HG03025 (cell line): ENCODE measurements around the gene VAMP7.
"Not testable (repeated sequence)": the region's sequence is repeated elsewhere in the genome, so short reads cannot be mapped to it uniquely, and the experiment has no call there.

Experiments
- ATAC-seq: cut with Tn5 transposase; IDR thresholded peaks from one replicate; pipeline ENCODE4 v1.9.1; 2021; ENCODE audit warnings: mild to moderate bottlenecking, moderate library complexity; ENCODE audit not compliant: unreplicated experiment, low FRiP score

The VAMP7 gene, protein sequence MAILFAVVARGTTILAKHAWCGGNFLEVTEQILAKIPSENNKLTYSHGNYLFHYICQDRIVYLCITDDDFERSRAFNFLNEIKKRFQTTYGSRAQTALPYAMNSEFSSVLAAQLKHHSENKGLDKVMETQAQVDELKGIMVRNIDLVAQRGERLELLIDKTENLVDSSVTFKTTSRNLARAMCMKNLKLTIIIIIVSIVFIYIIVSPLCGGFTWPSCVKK

GRCh38 chrX:155881158-155881993 lies at the start of gene VAMP7:
TSS of gene VAMP7 (plus strand) at chrX:155881345. CDS start at chrX:155889467, 8,122 bp downstream.
- ATAC-seq = peak; percentile 96

DNA sequence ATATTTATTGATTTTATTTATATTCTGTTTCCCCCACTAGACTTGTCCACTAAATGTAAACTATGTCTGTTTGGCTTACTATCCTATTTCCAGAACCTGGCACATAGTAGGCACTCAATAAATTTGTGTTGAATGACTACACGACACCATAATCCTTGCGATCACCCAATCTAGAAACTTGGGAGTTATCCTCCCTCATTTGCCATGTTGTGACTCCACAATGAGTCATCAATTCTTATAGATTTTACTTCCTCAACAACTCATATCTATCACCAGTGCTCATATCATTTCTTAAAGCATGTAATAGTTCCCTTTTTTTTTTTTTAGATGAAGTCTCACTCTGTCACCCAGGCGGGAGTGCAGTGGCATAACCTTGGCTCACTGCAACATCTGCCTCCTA lies 39.9 kb upstream of the VAMP7 start:
- ATAC-seq = no peak

- ATAC-seq = not testable (repeated sequence)
These were observed 29.4 kb upstream of the VAMP7 start for GRCh38 chrX:155851786-155852185.

- no peak for ATAC-seq
These were observed 23.6 kb upstream of the VAMP7 start for GRCh38 chrX:155857561-155857960.

DNA sequence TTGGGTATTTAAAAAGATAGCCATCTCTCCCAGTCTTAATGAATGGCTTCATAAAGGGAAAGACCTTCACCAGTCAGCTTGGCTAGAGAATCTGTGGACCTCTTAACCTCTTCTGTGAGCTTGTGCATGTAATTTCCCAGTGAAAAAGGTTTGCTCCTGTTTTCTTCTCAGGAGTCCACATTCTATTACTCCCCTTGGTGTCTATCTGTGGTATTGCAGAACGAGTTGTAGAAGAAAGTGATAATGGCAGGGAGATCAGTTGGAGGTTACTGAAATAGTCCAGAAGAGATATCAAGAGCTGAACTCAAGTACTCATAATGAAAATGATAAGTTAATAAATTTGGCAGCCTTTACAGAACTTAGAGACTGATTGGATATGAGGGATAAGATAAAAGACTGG lies 16.5 kb upstream of the VAMP7 start:
- ATAC-seq = no peak

DNA sequence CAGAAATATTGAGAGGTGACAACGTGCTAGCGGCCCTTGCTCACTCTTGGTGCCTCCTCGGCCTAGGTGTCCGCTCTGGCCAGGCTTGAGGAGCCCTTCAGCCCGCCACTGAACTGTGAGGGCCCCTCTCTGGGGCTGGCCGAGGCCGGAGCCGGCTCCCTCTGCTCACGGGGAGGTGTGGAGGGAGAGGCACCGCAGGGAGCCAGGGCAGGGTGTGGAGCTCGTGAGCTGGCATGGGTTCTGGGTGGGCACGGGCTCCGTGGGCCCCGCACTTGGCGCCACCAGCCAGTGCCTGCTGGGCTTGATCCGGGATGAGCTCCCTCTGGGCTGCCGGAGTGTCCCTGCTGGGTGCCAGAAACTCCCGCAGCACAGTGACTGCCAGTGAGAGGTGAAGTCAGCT lies 16.0 kb upstream of the VAMP7 start:
- no peak for ATAC-seq

GRCh38 chrX:155867821-155868220 lies 13.3 kb upstream of the VAMP7 start:
- no peak for ATAC-seq

DNA sequence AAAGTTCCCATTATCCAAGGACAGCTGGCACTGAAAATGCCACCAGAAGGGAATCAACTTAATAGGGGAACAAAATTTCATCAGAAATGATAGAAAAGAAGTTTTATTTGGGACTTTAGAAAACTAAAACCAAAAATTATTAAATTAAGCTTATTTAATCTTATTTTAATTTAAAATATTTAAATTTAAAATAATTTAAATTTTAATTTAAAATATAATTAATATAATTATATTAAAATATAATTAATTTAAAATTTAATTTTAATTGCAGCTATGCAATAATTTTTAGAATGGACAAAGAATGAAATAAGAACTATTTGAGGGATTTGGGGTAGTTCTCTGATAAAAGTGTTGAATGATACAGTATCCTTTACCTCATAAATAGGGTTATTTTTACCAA lies 10.2 kb upstream of the VAMP7 start:
- ATAC-seq = no peak

DNA sequence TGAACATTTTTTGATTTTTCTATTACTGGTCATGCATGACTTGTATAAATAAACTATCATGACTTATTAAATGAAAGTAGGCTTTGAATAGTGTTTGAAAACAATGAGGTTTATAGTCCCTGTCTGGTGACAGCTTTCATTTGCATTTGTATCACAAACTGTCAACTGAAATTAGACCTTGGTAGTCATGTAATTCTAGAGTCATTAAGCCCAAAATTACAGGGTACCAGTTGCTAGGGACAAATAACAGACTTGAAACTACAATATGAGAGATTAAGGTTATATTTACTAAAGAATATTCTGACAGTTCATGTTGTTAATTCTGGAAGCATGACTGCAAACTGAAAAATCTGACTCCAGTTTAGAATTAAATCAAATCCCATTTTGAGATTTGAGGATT lies 9.2 kb upstream of the VAMP7 start:
- ATAC-seq = no peak

- ATAC-seq = no peak
These were observed 8.0 kb upstream of the VAMP7 start for GRCh38 chrX:155873188-155873587.

DNA sequence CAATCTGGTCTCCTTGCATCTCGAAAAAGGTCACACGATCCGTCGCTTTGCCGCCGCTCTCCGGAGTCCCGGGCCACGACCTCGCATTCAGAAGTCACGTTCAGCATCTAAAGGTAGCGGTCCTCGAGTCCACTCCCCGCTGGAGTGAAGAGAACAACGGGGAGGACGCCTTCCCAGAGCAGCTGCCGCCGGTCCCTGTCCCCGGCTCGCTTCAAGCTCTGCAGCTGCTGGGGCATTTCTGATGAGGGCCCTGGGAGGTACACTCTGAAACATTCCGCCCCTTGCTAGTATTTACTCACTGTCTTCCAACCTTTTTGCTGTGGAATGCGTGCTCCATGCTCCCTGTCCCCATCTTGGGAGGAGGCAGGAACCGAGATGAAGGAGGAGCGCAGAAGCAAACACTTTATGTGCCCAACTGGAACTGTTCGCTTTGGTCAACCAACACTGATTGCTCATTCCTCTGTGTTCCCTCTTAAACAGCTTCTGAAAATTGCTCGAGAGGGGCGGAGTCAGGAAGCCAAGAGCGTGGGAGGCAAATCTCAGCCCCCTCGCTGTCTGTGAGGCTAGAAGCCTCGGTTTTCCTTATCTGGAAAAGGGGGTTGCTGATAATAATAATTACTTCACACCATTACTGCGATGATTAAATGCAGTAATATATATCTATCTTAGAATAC lies 6.4 kb upstream of the VAMP7 start:
- no peak for ATAC-seq

DNA sequence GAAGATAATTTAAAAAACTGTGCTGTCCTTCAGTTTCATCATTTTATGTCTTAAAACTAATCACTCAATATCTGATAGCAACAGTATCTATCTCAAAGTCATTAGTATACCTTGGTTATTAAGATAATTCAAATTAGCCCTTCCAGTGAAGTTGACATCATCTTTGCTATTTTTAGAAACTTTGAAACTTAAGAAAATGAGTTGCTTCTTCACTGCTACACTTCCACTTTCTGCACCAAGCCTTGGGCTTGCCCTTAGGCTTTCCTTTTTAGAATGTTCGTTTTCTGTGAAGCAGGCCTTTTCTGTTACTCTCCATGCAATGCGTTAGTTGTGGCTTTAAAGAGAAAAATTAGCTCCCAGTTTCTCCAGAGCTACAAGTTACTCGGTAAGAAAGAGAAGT lies 4.4 kb upstream of the VAMP7 start:
- no peak for ATAC-seq

DNA sequence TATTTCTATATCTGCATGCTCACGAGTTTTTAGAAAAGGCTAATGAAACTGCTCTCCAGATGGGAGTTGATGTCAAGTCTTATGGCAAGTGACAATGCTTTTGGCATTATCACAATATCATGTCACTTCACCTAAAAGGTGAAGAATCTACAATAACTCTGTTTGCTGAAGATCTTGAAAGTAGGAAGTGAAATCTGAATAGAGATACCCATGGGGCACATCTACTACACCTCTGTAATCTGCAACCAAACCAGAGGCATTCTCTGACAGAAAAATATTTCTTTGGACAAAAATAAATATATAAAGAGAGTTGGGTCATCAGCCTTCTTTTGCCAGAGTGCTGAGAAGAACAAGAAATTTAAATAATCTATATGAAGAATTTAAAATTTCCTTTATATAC lies 3.9 kb upstream of the VAMP7 start:
- no peak for ATAC-seq

DNA sequence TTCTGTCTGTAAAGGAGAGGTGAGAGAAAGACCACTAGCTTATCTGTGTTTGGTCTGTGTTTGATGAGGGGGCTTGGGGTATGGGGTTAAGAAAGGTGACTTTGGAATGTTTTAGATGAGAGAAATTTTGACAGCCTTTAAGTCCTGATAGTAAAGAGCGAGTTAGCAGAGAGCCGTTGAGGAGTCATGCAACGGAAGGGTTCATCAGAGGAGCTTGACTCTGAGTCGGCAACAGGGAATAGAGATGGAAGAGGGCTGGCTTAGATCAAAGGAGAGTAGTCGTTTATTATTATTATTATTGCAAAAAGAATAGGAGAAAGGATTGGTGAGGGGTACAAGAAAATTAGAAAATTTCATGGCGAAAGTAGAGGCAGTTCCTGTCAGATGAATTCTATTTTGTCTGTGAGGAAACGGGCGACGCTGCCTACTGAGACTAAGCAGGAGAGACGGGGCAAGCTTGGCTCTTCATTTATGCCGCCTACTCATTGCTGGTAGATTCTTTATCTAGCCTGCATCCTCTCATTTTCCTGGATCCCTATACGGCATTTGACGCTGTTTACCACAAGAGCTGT lies 473 bp upstream of the VAMP7 start:
- peak; percentile 12 for ATAC-seq

GRCh38 chrX:155886409-155886808 lies 5.3 kb downstream of the VAMP7 start:
- no peak for ATAC-seq

DNA sequence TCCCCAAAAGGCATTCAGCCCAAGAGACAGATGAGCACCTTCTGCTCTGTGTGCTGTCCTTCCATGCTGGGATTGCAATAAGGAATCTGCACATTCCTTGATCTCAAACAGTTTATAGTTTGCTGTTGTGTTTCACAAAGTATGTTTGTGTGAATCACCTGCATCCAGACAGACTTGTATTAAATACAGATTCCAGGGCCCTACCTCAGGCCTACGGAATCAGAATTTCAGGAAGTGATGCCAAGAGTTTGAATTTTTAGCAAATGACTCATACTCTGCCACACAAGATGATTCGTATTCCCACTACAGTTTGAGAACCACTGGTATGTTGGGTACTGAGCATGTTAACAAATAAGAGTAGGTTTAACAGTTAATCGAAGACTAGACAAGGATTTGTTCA lies 7.0 kb downstream of the VAMP7 start:
- ATAC-seq = no peak

DNA sequence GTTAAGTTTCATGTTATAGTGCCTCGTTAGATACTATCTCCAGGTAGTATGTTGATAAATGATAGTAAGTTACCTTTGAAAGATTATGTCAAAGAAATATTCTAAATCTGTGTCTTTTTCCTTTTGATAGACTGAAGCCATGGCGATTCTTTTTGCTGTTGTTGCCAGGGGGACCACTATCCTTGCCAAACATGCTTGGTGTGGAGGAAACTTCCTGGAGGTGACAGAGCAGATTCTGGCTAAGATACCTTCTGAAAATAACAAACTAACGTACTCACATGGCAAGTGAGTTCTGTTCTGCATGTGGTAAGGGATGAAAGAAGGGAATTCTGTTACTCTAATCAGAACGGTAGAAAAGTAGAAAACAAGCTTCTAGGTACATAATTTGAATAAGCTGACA lies 8.2 kb downstream of the VAMP7 start:
- ATAC-seq = no peak

GRCh38 chrX:155891446-155892210 lies 10.5 kb downstream of the VAMP7 start:
- ATAC-seq = no peak

DNA sequence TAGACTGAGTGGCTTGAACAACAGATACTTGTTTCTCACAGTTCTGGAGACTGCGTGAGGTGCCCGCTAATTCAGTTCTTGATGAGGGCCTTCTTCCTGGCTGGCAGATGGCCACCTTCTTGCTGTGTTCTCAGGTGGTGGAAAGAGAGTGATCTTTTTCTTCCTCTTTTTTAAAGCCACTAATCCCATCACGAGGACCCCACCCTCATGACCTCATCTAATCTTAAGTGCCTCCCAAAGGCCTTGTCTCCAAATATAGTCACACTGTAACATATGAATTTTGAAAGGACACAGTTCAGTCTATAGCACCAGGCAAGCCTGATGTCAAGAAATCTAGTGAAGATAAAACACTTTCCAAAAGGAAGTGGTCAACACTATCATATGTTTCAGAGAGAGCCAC lies 12.4 kb downstream of the VAMP7 start:
- no peak for ATAC-seq

- no peak for ATAC-seq
These were observed 15.4 kb downstream of the VAMP7 start for GRCh38 chrX:155896512-155896911.

DNA sequence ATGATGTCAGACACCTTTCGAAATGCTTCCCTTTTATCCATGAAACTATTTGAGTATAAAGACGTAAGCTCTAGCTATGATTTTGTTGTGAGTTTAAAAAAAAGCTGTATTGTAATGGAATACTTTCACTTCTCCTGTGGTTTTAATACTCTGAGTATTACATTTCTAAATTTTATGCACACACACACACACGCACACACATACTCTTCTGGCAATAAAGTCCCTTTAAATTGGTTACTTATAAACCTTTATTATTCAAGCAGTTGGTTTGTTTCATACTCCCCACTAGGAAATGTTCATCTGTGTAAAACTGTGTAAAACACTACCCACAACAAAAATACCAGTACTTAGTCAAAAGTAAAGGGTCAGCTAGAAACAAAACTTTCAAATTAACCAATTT lies 18.2 kb downstream of the VAMP7 start:
- ATAC-seq = no peak
